GM19043 (cell line): ENCODE results near the gene KLHL17.

Experiments used
- ATAC-seq: cut with Tn5 transposase; IDR thresholded peaks from one replicate; pipeline ENCODE4 v1.9.1; 2021; ENCODE audit warnings: low read depth; ENCODE audit not compliant: unreplicated experiment

The KLHL17 gene

GRCh38 chr1:921011-921837 is 39.2 kb upstream of the KLHL17 start:
- ATAC-seq: no peak

GRCh38 chr1:923131-923990 is 37.0 kb upstream of the KLHL17 start, which contains the start of gene SAMD11:
Gene SAMD11, plus strand, starts transcription at chr1:923923. Its CDS starts 509 bp downstream, at chr1:924432.
- no peak for ATAC-seq

- ATAC-seq: no peak
Observed at GRCh38 chr1:923991-924655, 36.3 kb upstream of the KLHL17 start.

- no peak for ATAC-seq
Observed at GRCh38 chr1:924656-925560, 35.5 kb upstream of the KLHL17 start.

- no peak for ATAC-seq
Observed at GRCh38 chr1:925561-926421, 34.6 kb upstream of the KLHL17 start.

- no peak for ATAC-seq
Observed at GRCh38 chr1:927234-927633, 33.1 kb upstream of the KLHL17 start.

GRCh38 chr1:927748-928147 is 32.6 kb upstream of the KLHL17 start:
- no peak for ATAC-seq

GRCh38 chr1:928825-929661 is 31.3 kb upstream of the KLHL17 start:
- no peak for ATAC-seq

- no peak for ATAC-seq
Observed at GRCh38 chr1:929712-930632, 30.4 kb upstream of the KLHL17 start.

GRCh38 chr1:930633-931138 is 29.7 kb upstream of the KLHL17 start:
- no peak for ATAC-seq

GRCh38 chr1:931380-932172 is 28.8 kb upstream of the KLHL17 start:
- no peak for ATAC-seq

GRCh38 chr1:932173-932510 is 28.2 kb upstream of the KLHL17 start:
- ATAC-seq: no peak

GRCh38 chr1:932776-933602 is 27.4 kb upstream of the KLHL17 start:
- no peak for ATAC-seq

- ATAC-seq: no peak
Observed at GRCh38 chr1:933603-933940, 26.8 kb upstream of the KLHL17 start.

- ATAC-seq: no peak
Observed at GRCh38 chr1:934991-935750, 25.2 kb upstream of the KLHL17 start.
